CMK (cell line): Measurements from ENCODE around the gene ENDOU.

ENCODE experiments used
- DNase-seq: peaks from one replicate; pipeline ENCODE4 v3.0.0-alpha.2; 2010; ENCODE audit warnings: low read depth

Gene ENDOU

DNA sequence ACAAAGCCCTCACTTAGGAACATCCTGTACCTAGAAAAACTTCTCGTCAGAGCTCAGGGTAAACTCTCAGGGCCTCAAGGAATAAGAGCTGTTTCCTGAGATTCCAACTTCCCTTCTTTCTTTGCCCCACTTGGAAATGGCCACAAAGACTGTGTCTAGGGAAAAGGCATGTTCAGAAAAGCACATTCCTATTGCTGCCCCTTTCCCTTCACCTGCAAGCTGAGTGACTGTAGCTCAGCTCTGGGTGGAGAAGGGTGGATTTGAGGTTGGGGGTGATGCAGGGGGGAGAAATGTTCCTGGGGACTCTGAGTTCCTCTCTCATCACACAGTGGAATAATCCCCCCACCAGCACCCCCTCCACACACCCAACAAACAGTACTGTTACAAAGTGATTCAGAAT is 6.8 kb downstream of the ENDOU start:
- no peak for DNase-seq

DNA sequence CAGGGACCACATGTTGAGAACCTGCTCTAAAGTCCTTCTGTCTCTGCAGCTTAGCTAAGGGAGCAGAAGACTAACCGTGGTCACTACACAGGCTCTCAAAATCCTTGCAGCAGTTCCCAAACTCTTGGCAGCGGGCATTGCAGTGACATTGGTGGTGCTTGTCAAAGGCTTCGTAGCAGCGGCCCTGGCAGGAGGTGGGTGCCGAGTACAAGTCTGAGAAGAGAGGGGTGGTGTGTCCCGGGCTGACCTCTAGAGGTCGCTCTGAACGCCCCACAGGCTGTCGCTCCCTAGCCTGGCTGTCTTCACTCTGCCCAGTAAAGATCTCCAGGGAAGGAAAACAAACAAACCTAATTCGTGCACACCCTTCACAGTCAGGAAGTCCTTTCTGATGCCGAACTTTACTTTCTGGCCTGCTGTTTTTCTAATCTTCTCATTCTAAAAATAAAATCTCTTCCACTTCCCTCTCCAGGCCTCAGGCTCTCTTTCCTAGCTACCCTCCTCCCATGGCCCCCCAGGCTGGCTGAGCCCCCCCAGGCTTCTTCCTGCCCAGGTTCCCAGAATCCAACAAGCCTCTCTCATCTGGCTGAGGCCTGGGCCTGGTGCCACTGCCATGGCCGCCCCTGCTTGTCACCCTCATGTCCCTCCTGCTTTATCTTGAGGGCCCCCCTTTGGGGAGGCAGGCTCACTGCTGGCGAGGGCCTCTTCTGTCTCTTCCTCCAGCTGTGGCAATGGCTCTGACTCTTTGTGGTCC is 7.7 kb downstream of the ENDOU start:
- peak; percentile 64 for DNase-seq

- no peak for DNase-seq
These were observed 8.2 kb downstream of the ENDOU start for GRCh38 chr12:47717046-47717442.

GRCh38 chr12:47715877-47716548 is 9.3 kb downstream of the ENDOU start:
- DNase-seq: no peak

DNA sequence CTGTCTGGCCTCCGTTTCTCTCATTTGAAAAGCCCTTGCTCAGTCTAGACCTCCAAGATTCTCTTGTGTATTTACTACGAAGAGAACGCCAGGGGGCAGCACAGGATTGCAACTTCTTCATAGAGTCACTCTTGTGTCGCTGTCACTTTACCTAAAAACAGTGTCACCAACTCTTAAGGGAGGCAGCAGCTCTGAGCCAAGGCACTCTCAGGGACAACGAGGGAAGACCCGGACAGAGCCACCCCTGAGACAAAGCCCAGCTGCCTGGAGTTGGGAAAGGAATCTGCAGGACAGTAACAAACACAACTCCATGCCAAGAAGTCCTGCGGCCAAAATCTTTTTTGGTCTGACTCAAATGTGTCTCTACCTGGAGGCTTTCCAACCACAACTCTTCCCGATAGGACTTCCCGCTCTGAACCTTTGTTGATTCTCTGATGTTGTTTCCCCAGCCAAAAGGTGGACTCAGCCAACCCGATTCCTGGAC is 9.9 kb downstream of the ENDOU start:
- DNase-seq: peak; percentile 56

DNA sequence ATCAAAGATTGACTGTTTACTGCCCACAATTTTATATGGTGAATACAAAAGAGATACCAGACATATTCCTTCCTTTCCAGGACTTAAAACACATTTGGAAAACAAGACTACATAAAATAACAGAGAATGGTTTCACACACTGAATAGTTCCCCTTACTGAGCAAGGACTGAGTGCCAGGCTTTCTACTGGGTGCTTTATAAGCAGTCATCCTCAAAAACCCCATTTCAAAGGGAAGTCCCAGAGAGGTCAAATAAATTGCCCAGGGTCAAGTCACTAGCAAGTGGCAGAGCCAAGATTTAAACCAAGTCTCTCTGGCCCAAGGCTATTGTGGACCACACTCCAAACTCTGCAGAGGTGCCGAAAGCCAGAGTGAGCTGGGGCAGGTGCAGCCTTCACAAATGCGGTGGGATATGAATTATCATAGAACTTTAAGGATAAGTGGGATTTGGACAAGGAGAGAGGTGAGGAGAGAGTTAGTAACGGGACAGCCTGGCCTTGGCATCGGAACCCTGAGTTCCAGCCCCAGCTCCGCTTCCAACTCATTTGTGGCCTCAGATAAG is 10.4 kb downstream of the ENDOU start:
- DNase-seq: no peak

DNA sequence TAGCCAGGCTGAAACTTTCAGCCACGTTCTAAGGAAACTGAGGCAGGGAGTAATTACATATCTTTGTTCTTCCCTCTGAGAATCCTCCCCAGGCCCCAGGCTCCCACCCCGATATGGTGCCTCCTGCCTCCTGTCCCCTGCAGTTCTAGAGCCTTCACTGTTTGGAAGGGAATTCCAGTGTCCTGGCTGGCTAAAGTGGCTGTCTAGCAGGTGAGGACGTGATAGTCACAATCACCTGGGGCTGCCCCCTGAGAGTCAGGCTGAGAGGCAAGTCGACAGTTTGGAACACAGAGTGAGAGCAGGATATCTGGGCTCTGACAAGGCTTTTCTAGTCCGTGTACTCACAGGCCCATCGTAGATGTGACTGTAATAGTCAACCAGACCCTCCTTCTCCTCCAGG is 13.1 kb downstream of the ENDOU start:
- no peak for DNase-seq

DNA sequence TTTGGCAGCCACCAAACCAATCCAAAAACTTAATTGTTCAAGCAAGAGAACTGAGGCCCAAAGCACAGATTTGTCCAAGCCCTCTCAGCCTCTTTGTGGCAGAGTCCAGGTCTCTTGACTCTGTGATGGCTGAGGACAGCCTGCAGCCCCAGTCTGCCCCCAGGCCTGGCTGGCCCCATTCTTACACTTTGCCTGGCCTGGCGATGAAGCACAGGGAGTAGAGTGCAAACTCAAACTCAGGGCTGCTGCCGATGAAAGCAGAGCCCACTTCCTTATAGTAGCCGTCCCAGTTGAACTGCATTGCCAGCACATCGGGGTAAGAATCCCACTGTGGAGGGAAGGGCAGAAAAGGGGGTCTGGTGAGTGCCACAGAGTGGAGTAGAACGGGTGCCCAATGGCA is 13.8 kb downstream of the ENDOU start:
- no peak for DNase-seq

- no peak for DNase-seq
These were observed 15.0 kb downstream of the ENDOU start for GRCh38 chr12:47710278-47710677.

GRCh38 chr12:47709671-47710070 is 15.6 kb downstream of the ENDOU start:
- DNase-seq: no peak

- no peak for DNase-seq
These were observed 16.1 kb downstream of the ENDOU start for GRCh38 chr12:47709237-47709636.

- DNase-seq: no peak
These were observed 17.3 kb downstream of the ENDOU start for GRCh38 chr12:47707905-47708543.

- no peak for DNase-seq
These were observed 17.9 kb downstream of the ENDOU start for GRCh38 chr12:47707355-47707754.

DNA sequence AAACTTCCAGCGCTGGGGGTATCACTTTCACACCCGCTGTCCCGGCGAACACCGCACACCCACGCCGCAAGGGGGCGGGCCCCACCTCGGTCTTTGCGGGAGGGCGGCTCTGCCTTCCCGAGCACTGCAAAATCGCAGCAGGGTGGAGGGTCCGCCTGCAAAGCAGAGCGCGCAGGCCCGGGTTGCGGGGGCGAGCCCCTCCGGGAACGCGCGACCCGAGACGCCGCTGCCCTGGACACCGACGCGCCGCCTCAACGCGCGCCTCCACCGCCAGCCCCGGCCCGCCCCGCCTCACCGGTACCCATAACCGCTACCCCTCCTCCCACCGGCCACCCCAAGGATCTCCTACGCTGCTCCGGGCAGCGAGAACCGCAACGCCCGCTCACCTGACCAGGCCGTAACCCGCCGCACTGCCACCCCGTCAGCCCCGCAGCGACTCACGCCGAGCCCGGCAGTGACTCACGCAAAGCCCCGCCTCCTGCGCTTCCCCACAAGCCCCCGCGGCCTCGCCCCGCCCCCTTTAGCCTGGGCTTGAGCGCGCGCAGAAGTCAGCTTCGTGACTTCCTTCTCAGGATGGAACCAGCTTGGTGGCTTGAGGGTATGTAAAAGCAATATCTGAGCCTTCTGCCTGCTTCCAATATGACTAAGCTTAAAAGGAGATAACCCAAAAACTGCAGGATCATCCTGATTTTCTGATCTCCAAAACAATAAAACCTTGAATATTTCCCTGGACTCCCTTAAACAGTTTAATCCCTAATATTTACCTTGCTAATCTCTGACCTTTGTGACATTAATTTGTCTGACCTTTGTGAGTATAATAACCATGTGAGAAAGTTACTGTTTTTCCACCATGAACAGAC is 19.5 kb downstream of the ENDOU start, which contains the start of gene RPAP3:
RPAP3 (minus strand) TSS at position 465 of the 860 bp plus-strand sequence. CDS start 3,190 bp downstream, outside the sequence.
- peak; percentile 91 for DNase-seq

- no peak for DNase-seq
These were observed 20.1 kb downstream of the ENDOU start for GRCh38 chr12:47705229-47705565.

GRCh38 chr12:47704719-47705118 is 20.6 kb downstream of the ENDOU start:
- no peak for DNase-seq

DNA sequence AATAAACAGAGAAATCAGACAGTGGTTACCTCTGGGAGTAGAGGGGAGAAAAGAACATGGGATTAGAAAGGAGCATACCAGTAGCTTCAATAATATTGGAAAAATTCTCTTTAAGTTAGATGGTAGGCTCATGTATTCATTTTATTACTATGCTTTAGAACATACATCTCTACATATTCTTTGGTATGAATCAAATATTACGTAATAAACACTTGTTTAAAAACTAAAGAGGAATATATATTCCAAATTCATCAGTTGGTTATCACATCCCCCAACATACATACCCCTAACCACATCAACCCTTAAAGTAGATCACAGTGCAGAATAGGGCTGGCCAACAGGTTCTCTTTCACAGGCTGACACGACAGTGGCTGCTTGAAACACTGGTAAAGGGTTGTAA is 25.0 kb downstream of the ENDOU start:
- DNase-seq: no peak

GRCh38 chr12:47698631-47699030 is 26.7 kb downstream of the ENDOU start:
- DNase-seq: no peak

DNA sequence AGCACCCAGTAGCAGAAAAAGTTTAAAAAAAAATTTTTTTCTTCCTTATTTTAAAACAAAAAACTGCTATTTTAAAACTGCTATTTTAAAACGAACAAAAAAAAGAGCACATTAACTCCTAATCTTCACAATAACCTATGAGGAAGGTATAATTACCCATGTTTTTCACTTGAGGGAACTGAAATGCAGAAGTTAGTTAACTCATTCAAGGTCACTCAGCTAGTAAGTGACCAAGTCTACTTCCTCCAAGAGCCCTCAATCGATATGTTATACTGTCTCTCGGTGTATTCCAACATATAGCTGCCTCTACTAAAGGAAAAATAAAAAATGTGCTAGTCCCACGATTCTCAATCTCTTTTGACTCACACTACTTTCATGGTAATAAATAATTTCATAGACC is 27.2 kb downstream of the ENDOU start:
- no peak for DNase-seq

DNA sequence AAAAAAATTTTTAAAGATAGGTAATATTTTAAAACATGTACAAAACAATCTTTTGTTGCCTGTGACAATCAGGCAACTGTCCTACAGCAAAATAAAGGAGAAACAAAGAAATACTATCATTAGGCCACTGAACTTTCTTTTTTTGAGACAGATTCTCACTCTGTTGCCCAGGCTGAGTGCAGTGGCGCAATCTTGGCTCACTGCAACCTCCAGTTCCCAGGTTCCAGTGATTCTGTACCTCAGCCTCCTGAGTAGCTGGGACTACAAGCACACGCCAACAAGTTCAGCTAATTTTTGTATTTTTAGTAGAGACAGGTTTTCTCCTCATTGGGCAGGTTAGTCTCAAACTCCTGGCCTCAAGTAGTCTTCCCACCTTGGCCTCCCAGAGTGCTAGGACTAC is 36.1 kb downstream of the ENDOU start:
- DNase-seq: no peak

GRCh38 chr12:47687636-47688035 is 37.7 kb downstream of the ENDOU start:
- DNase-seq: no peak
